HEK293 (cell line): ENCODE data around the gene CSMD2.

Experiments
- ZBTB1 ChIP-seq: fragments of 450-650 bp; formaldehyde crosslinking; IDR thresholded peaks from 2 replicates; pipeline ENCODE4 v1.5.1; 2016; ENCODE audit warnings: missing biosample characterization, missing genetic modification characterization
- ZFP3 ChIP-seq: fragments of 450-650 bp; formaldehyde crosslinking; IDR thresholded peaks from 2 replicates; pipeline ENCODE4 v1.5.1; 2016; ENCODE audit warnings: low read depth, missing biosample characterization, missing genetic modification characterization
- ZNF138 ChIP-seq: fragments of 450-650 bp; formaldehyde crosslinking; IDR thresholded peaks from 2 replicates; pipeline ENCODE4 v1.5.1; 2016; ENCODE audit warnings: missing biosample characterization, missing genetic modification characterization, borderline replicate concordance
- ZNF155 ChIP-seq: fragments of 450-650 bp; formaldehyde crosslinking; IDR thresholded peaks from 2 replicates; pipeline ENCODE4 v1.5.1; 2016; ENCODE audit warnings: missing biosample characterization, missing genetic modification characterization
- ZNF16 ChIP-seq: fragments of 450-650 bp; formaldehyde crosslinking; IDR thresholded peaks from 2 replicates; pipeline ENCODE4 v1.5.1; 2016; ENCODE audit warnings: low read depth, missing biosample characterization, missing genetic modification characterization
- ZNF776 ChIP-seq: fragments of 450-650 bp; formaldehyde crosslinking; IDR thresholded peaks from 2 replicates; pipeline ENCODE4 v1.5.0; 2017; ENCODE audit warnings: missing biosample characterization, missing genetic modification characterization, borderline replicate concordance
- ZNF830 ChIP-seq: fragments of 450-650 bp; IDR thresholded peaks from 2 replicates; pipeline ENCODE4 v1.5.0; 2018; ENCODE audit warnings: missing biosample characterization, missing genetic modification characterization, low read depth, mild to moderate bottlenecking, moderate library complexity
- TF ChIP-seq, protein P1 (sequence below): fragments of 450-650 bp; formaldehyde crosslinking; IDR thresholded peaks from 2 replicates; pipeline ENCODE4 v1.5.1; 2016; ENCODE audit warnings: missing biosample characterization, missing genetic modification characterization
- TF ChIP-seq, protein P2 (sequence below): IDR thresholded peaks from 2 replicates; pipeline ENCODE4 v1.6.1; 2011; ENCODE audit warnings: mild to moderate bottlenecking, low read depth, low read length, borderline replicate concordance
- TF ChIP-seq, protein P3 (sequence below): fragments of 450-650 bp; formaldehyde crosslinking; IDR thresholded peaks from 2 replicates; pipeline ENCODE4 v1.5.1; 2016; ENCODE audit warnings: missing biosample characterization, missing genetic modification characterization
- TF ChIP-seq, protein P4 (sequence below): fragments of 450-650 bp; formaldehyde crosslinking; IDR thresholded peaks from 2 replicates; pipeline ENCODE4 v1.5.1; 2016; ENCODE audit warnings: missing biosample characterization, missing genetic modification characterization
- TF ChIP-seq, protein P5 (sequence below): fragments of 450-650 bp; formaldehyde crosslinking; IDR thresholded peaks from 2 replicates; pipeline ENCODE4 v1.5.1; 2016; ENCODE audit warnings: missing biosample characterization, missing genetic modification characterization

DNA sequence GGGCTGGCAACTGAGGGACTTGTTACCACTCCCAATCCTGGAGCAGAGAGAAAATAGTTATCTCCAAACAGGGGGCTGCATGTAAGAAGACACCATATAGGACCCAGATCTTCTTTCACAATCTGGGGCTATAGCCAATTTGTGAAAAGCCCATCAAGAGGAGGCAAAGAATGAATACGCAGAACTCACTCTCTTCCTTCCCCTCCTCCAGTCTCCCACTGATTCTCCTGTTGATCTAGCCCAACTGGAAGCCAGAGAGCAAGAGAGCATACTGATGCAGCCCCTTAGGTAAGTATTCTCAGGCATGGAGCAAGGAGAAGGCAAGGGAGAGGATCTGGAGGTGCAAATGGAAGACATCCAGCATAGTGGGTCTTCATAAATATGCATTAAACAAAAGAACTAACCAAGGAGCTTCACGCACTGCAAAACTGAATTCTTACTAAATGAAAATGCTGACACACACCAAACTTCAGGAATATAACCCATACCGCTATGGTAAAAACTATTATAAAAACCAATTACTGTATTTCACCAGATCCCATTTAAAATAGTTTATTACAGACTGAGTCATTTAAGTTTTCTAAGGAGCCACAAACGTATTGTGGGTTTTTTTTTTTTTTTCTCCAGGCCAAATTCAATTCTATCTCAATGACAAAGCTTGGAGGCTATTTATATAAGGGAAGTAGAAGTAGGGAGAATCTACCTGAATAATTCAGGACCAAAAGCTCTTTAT lies 316.7 kb downstream of the CSMD2 start:
- TF ChIP-seq, protein P1, sequence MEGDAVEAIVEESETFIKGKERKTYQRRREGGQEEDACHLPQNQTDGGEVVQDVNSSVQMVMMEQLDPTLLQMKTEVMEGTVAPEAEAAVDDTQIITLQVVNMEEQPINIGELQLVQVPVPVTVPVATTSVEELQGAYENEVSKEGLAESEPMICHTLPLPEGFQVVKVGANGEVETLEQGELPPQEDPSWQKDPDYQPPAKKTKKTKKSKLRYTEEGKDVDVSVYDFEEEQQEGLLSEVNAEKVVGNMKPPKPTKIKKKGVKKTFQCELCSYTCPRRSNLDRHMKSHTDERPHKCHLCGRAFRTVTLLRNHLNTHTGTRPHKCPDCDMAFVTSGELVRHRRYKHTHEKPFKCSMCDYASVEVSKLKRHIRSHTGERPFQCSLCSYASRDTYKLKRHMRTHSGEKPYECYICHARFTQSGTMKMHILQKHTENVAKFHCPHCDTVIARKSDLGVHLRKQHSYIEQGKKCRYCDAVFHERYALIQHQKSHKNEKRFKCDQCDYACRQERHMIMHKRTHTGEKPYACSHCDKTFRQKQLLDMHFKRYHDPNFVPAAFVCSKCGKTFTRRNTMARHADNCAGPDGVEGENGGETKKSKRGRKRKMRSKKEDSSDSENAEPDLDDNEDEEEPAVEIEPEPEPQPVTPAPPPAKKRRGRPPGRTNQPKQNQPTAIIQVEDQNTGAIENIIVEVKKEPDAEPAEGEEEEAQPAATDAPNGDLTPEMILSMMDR: no peak
- TF ChIP-seq, protein P2, sequence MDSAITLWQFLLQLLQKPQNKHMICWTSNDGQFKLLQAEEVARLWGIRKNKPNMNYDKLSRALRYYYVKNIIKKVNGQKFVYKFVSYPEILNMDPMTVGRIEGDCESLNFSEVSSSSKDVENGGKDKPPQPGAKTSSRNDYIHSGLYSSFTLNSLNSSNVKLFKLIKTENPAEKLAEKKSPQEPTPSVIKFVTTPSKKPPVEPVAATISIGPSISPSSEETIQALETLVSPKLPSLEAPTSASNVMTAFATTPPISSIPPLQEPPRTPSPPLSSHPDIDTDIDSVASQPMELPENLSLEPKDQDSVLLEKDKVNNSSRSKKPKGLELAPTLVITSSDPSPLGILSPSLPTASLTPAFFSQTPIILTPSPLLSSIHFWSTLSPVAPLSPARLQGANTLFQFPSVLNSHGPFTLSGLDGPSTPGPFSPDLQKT: no peak
- TF ChIP-seq, protein P3, sequence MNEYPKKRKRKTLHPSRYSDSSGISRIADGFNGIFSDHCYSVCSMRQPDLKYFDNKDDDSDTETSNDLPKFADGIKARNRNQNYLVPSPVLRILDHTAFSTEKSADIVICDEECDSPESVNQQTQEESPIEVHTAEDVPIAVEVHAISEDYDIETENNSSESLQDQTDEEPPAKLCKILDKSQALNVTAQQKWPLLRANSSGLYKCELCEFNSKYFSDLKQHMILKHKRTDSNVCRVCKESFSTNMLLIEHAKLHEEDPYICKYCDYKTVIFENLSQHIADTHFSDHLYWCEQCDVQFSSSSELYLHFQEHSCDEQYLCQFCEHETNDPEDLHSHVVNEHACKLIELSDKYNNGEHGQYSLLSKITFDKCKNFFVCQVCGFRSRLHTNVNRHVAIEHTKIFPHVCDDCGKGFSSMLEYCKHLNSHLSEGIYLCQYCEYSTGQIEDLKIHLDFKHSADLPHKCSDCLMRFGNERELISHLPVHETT (tag by site-specific recombination): no peak
- no peak for TF ChIP-seq ZBTB1
- no peak for TF ChIP-seq ZNF138 (tag by site-specific recombination)
- TF ChIP-seq, protein P4, sequence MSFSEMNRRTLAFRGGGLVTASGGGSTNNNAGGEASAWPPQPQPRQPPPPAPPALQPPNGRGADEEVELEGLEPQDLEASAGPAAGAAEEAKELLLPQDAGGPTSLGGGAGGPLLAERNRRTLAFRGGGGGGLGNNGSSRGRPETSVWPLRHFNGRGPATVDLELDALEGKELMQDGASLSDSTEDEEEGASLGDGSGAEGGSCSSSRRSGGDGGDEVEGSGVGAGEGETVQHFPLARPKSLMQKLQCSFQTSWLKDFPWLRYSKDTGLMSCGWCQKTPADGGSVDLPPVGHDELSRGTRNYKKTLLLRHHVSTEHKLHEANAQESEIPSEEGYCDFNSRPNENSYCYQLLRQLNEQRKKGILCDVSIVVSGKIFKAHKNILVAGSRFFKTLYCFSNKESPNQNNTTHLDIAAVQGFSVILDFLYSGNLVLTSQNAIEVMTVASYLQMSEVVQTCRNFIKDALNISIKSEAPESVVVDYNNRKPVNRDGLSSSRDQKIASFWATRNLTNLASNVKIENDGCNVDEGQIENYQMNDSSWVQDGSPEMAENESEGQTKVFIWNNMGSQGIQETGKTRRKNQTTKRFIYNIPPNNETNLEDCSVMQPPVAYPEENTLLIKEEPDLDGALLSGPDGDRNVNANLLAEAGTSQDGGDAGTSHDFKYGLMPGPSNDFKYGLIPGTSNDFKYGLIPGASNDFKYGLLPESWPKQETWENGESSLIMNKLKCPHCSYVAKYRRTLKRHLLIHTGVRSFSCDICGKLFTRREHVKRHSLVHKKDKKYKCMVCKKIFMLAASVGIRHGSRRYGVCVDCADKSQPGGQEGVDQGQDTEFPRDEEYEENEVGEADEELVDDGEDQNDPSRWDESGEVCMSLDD (tag by site-specific recombination): no peak
- TF ChIP-seq ZNF830 (tag by site-specific recombination): no peak
- TF ChIP-seq, protein P5, sequence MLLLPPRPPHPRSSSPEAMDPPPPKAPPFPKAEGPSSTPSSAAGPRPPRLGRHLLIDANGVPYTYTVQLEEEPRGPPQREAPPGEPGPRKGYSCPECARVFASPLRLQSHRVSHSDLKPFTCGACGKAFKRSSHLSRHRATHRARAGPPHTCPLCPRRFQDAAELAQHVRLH (tag by site-specific recombination): no peak
- no peak for TF ChIP-seq ZFP3 (tag by site-specific recombination)
- TF ChIP-seq ZNF776: no peak
- TF ChIP-seq ZNF16: no peak
- no peak for TF ChIP-seq ZNF155 (tag by site-specific recombination)
